Activated naive CD4-positive, alpha-beta T cell treated with anti-CD3 and anti-CD28 coated beads for 36 hours (primary cell): ENCODE measurements around the gene IRF2. TPM values are rescaled to one million over a fixed set of nuclear protein-coding genes. Genes with fewer than 3 reads are reported as not detected.

Experiments used
- CTCF ChIA-PET: fragments of 350-600 bp; sonication (Branson Sonifier 250); formaldehyde crosslinking; loops from one replicate; lab custom pipeline; 2021; ENCODE audit warnings: antibody characterized with exemption; lab: Charles Lee
- DNase-seq: peaks from one replicate; pipeline ENCODE4 v3.0.0-alpha.2; 2020
- H3K27ac Mint-ChIP-seq: one replicate; pipeline ENCODE4 v1.8.0; 2021; ENCODE audit warnings: mild to moderate bottlenecking, mixed read lengths
- H3K27me3 Mint-ChIP-seq: one replicate; pipeline ENCODE4 v1.8.0; 2021; ENCODE audit warnings: low read depth, mixed read lengths
- H3K36me3 Mint-ChIP-seq: one replicate; pipeline ENCODE4 v1.8.0; 2021; ENCODE audit warnings: low read depth, mixed read lengths
- H3K4me1 Mint-ChIP-seq: one replicate; pipeline ENCODE4 v1.8.0; 2021; ENCODE audit warnings: low read depth, mixed read lengths
- H3K4me3 Mint-ChIP-seq: one replicate; pipeline ENCODE4 v1.8.0; 2021; ENCODE audit warnings: mild to moderate bottlenecking, moderate library complexity, mixed read lengths
- H3K9me3 Mint-ChIP-seq: one replicate; pipeline ENCODE4 v1.8.0; 2021; ENCODE audit warnings: mixed read lengths
- intact Hi-C: fragments of 100-400 bp; cut with micrococcal nuclease; formaldehyde crosslinking; loops from one replicate; pipeline ENCODE4 v1.15.1; 2023
- total RNA-seq, 2 experiments: library from RNA; stranded (reverse); gene quantifications; one replicate each; pipeline ENCODE4 v1.2.3, GENCODE V29; 2021

The IRF2 gene
- total RNA-seq, 2 experiments from 2014 or later = 37.3 to 38.3 TPM

GRCh38 chr4:184460499-184461285 lies 13.7 kb downstream of the IRF2 start:
- no peak for DNase-seq
- no peaks in the 10 kb centered on the region for H3K27me3 Mint-ChIP-seq
- H3K9me3 Mint-ChIP-seq = no peaks in the 10 kb centered on the region
- H3K27ac Mint-ChIP-seq = no peak overlapping the region
- peaks cover 65% of the 10 kb centered on the region for H3K4me1 Mint-ChIP-seq
- intact Hi-C loops = no loop called here
- no peak overlapping the region for H3K4me3 Mint-ChIP-seq
- H3K36me3 Mint-ChIP-seq = no peaks in the 10 kb centered on the region
- CTCF ChIA-PET = no interaction called here

DNA sequence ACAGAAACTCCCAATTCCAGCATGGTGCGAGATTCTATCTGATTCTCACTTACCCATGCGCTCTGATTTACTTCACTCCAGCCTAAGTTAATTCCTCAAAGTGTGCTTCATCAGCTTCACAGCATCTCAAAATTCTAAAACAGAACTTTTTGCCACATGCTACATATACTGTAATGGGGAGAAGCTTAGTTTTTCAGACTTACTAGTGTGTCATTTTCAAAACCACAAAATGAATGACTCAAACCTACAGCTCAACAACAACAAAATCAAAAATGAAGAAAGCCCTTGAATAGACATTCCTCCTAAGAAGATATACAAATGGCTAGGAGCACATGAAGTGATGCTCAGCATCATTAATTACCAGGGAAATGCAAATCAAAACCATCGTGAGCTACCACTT lies 14.9 kb downstream of the IRF2 start:
- H3K4me3 Mint-ChIP-seq = no peak overlapping the region
- peak overlapping the region; percentile 14 for H3K27ac Mint-ChIP-seq
- DNase-seq = no peak
- peaks cover 2% of the 10 kb centered on the region for H3K36me3 Mint-ChIP-seq
- intact Hi-C loops = loop anchor here (1.0 to 5.0 kb wide), 5 partner anchors 15 to 273 kb away; partner anchors contain the start of genes CENPU and IRF2
- H3K4me1 Mint-ChIP-seq = peaks cover 72% of the 10 kb centered on the region
- H3K27me3 Mint-ChIP-seq = no peaks in the 10 kb centered on the region
- no peaks in the 10 kb centered on the region for H3K9me3 Mint-ChIP-seq
- CTCF ChIA-PET = interaction anchor here (0.5 to 1.5 kb wide), 7 partner anchors 12 to 214 kb away, joined by 3 to 7 read pairs (median 4); no protein-coding TSS in a partner anchor

DNA sequence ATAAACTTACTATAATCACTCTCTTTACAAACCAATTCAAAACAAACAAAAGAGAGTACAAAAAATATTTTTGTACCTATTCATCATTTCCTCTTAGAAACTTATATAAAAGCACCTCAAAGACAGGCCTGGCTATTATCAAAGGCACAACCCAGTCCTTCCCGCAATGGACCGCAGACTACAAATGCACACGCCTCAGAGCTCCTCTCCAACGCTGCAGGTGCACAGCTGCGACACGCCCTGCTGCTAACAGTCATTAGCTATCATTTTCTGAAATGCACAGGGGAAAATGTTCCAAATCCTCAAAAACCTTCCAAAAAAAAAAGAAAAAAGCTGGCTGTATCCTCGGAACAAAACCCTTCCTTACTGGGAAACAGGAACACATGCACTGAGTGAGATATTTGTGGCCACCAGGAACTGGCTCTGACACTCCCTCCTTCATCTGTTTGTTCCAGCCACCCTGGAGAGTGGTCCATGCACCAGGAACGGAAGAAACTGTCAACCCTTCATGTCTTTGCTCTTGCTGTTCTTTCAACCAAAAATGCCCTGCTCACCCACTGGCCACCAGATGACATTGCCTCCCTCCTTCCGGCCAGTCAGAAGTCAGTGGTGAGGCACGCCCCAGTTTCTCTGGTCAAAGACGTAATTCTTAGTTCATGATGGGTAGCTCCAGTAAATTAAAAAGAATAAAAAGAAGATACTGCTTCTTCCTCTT lies 16.7 kb downstream of the IRF2 start:
- H3K4me1 Mint-ChIP-seq = peaks cover 81% of the 10 kb centered on the region
- intact Hi-C loops = loop anchor here (5.0 kb wide), 1 partner anchor 275 kb away; the partner anchor contains the start of gene CENPU
- H3K9me3 Mint-ChIP-seq = no peaks in the 10 kb centered on the region
- no peak overlapping the region for H3K27ac Mint-ChIP-seq
- peaks cover 2% of the 10 kb centered on the region for H3K36me3 Mint-ChIP-seq
- no peak overlapping the region for H3K4me3 Mint-ChIP-seq
- no peak for DNase-seq
- CTCF ChIA-PET = interaction anchor here (1.0 to 1.4 kb wide), 2 partner anchors 9 to 46 kb away, joined by 3 to 4 read pairs; no protein-coding TSS in a partner anchor
- H3K27me3 Mint-ChIP-seq = no peaks in the 10 kb centered on the region

GRCh38 chr4:184456337-184456736 lies 18.0 kb downstream of the IRF2 start:
- Mint-ChIP-seq H3K4me3 (no peak overlapping the region), H3K27me3 (no peaks in the 10 kb centered on the region), H3K4me1 (peaks cover 73% of the 10 kb centered on the region), H3K36me3 (peaks cover 2% of the 10 kb centered on the region), H3K9me3 (no peaks in the 10 kb centered on the region), H3K27ac (no peak overlapping the region)
- intact Hi-C loops = loop anchor here (5.0 kb wide), 1 partner anchor 276 kb away; the partner anchor contains the start of gene CENPU
- DNase-seq = no peak
- CTCF ChIA-PET = no interaction called here

- intact Hi-C loops = loop anchor here (5.0 kb wide), 1 partner anchor 277 kb away; the partner anchor contains the start of gene CENPU
- Mint-ChIP-seq H3K27ac (peak overlapping the region; percentile 15), H3K9me3 (no peaks in the 10 kb centered on the region), H3K27me3 (no peaks in the 10 kb centered on the region), H3K4me1 (peaks cover 69% of the 10 kb centered on the region), H3K36me3 (peaks cover 2% of the 10 kb centered on the region), H3K4me3 (no peak overlapping the region)
- DNase-seq = no peak
- CTCF ChIA-PET = no interaction called here
Observed at GRCh38 chr4:184455299-184455698, 19.1 kb downstream of the IRF2 start.

DNA sequence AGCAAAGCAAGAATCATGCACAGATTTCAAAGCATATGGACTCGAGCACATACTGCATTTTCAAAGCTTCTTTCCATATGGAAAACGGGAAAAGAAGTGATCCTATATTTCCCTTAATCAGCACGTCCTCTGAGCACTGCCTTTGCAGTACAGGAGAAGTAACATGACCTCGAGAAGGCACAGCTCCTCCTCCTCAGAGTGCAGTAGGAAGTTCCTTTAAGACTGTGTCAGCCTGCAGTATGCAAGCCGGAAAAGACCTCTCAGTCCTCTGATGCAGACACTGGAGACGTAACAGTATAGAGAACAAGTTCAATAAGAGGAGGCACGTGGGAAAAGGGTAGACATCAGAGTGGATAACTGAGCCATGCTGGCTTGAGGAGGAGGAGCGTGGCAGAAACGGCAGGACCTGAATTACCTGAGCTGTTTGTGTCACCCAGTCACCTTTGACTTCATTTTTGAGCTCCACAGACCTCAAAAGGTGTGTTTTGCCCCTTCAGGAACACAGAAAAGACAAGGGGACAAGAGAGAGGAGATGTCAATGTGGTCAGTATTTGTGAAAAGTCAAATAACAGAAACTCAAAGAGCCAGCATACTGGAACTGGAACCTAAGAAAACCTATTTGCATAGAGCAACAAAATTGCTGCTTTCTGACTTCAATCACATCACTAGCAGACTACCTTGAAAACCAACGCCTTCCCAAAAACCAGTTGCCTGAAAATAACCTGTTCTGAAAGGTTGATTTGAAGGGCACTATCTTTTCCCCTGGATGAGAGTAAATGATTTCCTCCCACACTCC lies 20.8 kb downstream of the IRF2 start:
- Mint-ChIP-seq H3K27me3 (no peaks in the 10 kb centered on the region), H3K27ac (peak overlapping the region; percentile 86), H3K36me3 (peaks cover 4% of the 10 kb centered on the region), H3K9me3 (no peaks in the 10 kb centered on the region), H3K4me3 (peak overlapping the region; percentile 65), H3K4me1 (peaks cover 69% of the 10 kb centered on the region)
- intact Hi-C loops = loop anchor here (1.0 kb wide), 2 partner anchors 21 to 35 kb away; partner anchors contain the start of gene IRF2
- DNase-seq = peak; percentile 69
- CTCF ChIA-PET = no interaction called here

DNA sequence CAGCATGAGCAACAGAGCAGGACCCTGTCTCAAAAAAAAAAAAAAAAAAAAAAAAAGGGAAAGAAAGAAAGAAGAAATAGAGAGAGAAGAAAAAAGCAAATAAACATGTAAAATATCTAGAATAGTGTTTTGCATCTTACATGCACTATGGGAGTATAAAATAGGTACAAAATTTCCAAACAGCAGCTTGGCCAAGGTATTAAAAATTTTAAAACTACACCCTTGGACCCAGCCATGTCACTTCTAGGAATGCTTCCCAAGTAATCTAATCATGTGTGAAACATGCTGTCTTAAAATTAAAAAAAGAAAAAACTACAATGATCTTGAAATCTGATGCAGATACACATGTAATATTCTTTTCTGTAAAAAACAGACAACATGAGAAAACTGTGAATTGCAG lies 21.6 kb downstream of the IRF2 start:
- H3K4me1 Mint-ChIP-seq = peaks cover 67% of the 10 kb centered on the region
- no peak overlapping the region for H3K4me3 Mint-ChIP-seq
- H3K36me3 Mint-ChIP-seq = peaks cover 5% of the 10 kb centered on the region

GRCh38 chr4:184451726-184452125 lies 22.6 kb downstream of the IRF2 start:
- peaks cover 6% of the 10 kb centered on the region for H3K36me3 Mint-ChIP-seq
- CTCF ChIA-PET = interaction anchor here (0.8 kb wide), 1 partner anchor 62 kb away, joined by 3 read pairs; no protein-coding TSS in a partner anchor
- H3K9me3 Mint-ChIP-seq = no peaks in the 10 kb centered on the region
- no peak overlapping the region for H3K4me3 Mint-ChIP-seq
- H3K27me3 Mint-ChIP-seq = no peaks in the 10 kb centered on the region
- H3K4me1 Mint-ChIP-seq = peaks cover 67% of the 10 kb centered on the region
- no peak for DNase-seq
- intact Hi-C loops = no loop called here
- H3K27ac Mint-ChIP-seq = no peak overlapping the region

More for the DNA sequence above, 21.6 kb downstream of the IRF2 start:
- CTCF ChIA-PET = no interaction called here
- Mint-ChIP-seq H3K27me3 (no peaks in the 10 kb centered on the region), H3K27ac (no peak overlapping the region), H3K9me3 (no peaks in the 10 kb centered on the region)
- intact Hi-C loops = loop anchor here (1.0 kb wide), 2 partner anchors 22 to 34 kb away; partner anchors contain the start of gene IRF2
- no peak for DNase-seq

GRCh38 chr4:184450743-184451535 lies 23.4 kb downstream of the IRF2 start:
- CTCF ChIA-PET = interaction anchor here (0.8 kb wide), 1 partner anchor 62 kb away, joined by 3 read pairs; no protein-coding TSS in a partner anchor

GRCh38 chr4:184450045-184450444 lies 24.3 kb downstream of the IRF2 start:
- peaks cover 4% of the 10 kb centered on the region for H3K36me3 Mint-ChIP-seq
- no peak overlapping the region for H3K4me3 Mint-ChIP-seq
- no peak overlapping the region for H3K27ac Mint-ChIP-seq
- H3K4me1 Mint-ChIP-seq = peaks cover 72% of the 10 kb centered on the region
- CTCF ChIA-PET = no interaction called here
- intact Hi-C loops = no loop called here
- H3K9me3 Mint-ChIP-seq = no peaks in the 10 kb centered on the region
- no peak for DNase-seq
- no peaks in the 10 kb centered on the region for H3K27me3 Mint-ChIP-seq

More at GRCh38 chr4:184450743-184451535, 23.4 kb downstream of the IRF2 start:
- H3K4me3 Mint-ChIP-seq = no peak overlapping the region
- no peak overlapping the region for H3K27ac Mint-ChIP-seq
- DNase-seq = no peak
- intact Hi-C loops = no loop called here
- H3K36me3 Mint-ChIP-seq = peaks cover 6% of the 10 kb centered on the region
- no peaks in the 10 kb centered on the region for H3K27me3 Mint-ChIP-seq
- H3K9me3 Mint-ChIP-seq = no peaks in the 10 kb centered on the region
- H3K4me1 Mint-ChIP-seq = peaks cover 70% of the 10 kb centered on the region

- CTCF ChIA-PET = interaction anchor here (0.9 to 1.6 kb wide), 4 partner anchors 12 to 185 kb away, joined by 3 to 4 read pairs (median 3); no protein-coding TSS in a partner anchor
- H3K4me3 Mint-ChIP-seq = peak overlapping the region; percentile 42
- intact Hi-C loops = no loop called here
- no peaks in the 10 kb centered on the region for H3K27me3 Mint-ChIP-seq
- H3K9me3 Mint-ChIP-seq = no peaks in the 10 kb centered on the region
- DNase-seq = no peak
- H3K36me3 Mint-ChIP-seq = peaks cover 4% of the 10 kb centered on the region
- H3K4me1 Mint-ChIP-seq = peaks cover 70% of the 10 kb centered on the region
- no peak overlapping the region for H3K27ac Mint-ChIP-seq
Observed at GRCh38 chr4:184448821-184449220, 25.5 kb downstream of the IRF2 start.
